ENCODE results near the gene PIEZO2.

DNA sequence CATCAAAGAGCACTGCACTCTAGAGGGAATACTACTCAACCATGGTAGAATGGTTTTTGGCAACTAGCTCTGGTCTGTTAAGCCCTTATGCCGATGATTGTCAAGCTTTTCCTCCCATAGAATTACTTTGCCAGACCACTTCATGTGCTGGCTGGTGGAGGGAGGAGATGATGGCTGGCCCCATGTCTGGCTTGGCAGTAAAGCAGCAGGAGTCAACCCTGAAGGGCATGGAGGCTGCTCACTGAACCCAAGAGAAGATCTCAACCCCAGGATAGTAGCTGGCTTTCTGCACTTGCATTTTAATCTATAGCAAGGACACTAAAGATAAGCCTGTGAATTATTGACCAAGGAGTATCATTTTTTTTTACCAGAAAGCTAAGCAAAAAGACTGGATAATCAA is 309.9 kb downstream of the PIEZO2 start:
- TF ChIP-seq ZFP3 (CRISPR knock-in tag; IDR thresholded peaks at IDR 0.05) (no peak), ARNTL (CRISPR knock-in tag; IDR thresholded peaks at IDR 0.05; ENCODE audit: borderline replicate concordance, low read depth) (no peak), OSR1 (CRISPR knock-in tag; IDR thresholded peaks at IDR 0.05) (no peak), ZNF70 (CRISPR knock-in tag; IDR thresholded peaks at IDR 0.05) (no peak)
- TF ChIP-seq, protein P1, sequence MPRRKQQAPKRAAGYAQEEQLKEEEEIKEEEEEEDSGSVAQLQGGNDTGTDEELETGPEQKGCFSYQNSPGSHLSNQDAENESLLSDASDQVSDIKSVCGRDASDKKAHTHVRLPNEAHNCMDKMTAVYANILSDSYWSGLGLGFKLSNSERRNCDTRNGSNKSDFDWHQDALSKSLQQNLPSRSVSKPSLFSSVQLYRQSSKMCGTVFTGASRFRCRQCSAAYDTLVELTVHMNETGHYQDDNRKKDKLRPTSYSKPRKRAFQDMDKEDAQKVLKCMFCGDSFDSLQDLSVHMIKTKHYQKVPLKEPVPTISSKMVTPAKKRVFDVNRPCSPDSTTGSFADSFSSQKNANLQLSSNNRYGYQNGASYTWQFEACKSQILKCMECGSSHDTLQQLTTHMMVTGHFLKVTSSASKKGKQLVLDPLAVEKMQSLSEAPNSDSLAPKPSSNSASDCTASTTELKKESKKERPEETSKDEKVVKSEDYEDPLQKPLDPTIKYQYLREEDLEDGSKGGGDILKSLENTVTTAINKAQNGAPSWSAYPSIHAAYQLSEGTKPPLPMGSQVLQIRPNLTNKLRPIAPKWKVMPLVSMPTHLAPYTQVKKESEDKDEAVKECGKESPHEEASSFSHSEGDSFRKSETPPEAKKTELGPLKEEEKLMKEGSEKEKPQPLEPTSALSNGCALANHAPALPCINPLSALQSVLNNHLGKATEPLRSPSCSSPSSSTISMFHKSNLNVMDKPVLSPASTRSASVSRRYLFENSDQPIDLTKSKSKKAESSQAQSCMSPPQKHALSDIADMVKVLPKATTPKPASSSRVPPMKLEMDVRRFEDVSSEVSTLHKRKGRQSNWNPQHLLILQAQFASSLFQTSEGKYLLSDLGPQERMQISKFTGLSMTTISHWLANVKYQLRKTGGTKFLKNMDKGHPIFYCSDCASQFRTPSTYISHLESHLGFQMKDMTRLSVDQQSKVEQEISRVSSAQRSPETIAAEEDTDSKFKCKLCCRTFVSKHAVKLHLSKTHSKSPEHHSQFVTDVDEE (CRISPR knock-in tag; IDR thresholded peaks at IDR 0.05), result no peak
- TF ChIP-seq, protein P2, sequence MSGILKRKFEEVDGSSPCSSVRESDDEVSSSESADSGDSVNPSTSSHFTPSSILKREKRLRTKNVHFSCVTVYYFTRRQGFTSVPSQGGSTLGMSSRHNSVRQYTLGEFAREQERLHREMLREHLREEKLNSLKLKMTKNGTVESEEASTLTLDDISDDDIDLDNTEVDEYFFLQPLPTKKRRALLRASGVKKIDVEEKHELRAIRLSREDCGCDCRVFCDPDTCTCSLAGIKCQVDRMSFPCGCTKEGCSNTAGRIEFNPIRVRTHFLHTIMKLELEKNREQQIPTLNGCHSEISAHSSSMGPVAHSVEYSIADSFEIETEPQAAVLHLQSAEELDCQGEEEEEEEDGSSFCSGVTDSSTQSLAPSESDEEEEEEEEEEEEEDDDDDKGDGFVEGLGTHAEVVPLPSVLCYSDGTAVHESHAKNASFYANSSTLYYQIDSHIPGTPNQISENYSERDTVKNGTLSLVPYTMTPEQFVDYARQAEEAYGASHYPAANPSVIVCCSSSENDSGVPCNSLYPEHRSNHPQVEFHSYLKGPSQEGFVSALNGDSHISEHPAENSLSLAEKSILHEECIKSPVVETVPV (CRISPR knock-in tag; IDR thresholded peaks at IDR 0.05), result no peak

All from SK-N-SH treated with all-trans-retinoic acid at 6 μM for 48 hours (cell line).